ENCODE measurements around the gene TNFSF9. TPM values are rescaled to one million over a fixed set of nuclear protein-coding genes. Genes with fewer than 3 reads are reported as not detected.

TNFSF9 gene
- total RNA-seq, 4 donors from 2014 or later, result 1.0 to 2.9 (median 1.7) TPM

DNA sequence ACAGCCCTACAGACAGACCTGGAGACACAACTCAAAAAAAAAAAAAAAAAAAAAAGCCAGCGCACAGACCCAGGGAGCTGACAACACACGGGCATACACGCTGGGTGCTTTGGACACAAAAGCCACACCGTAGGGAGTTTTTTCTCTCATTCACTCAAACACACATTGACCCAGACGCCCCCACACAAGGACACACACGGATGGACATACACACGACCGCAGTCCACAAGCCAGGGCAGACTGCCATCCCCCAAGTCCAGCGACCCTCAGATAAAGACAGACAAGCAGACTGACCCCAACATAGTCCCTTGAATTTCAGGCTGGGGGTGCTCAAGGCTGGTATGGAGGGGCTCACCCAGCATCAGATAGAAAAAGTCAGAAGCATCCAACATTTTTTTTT is 16.7 kb upstream of the TNFSF9 start:
- WGBS, result 76% methylated on average over 9 of the region's 9 CpGs
- H3K27ac ChIP-seq, result no peak overlapping the region
- no peaks in the 10 kb centered on the region for H3K9me3 ChIP-seq
- no peaks in the 10 kb centered on the region for H3K36me3 ChIP-seq
- DNase-seq (ENCODE audit: low spot score in 2 of 2), result no peak
- TF ChIP-seq EP300 (IDR thresholded peaks at IDR 0.05) (no peak), POLR2A (IDR thresholded peaks at IDR 0.05) (no peak), POLR2AphosphoS5 (IDR thresholded peaks at IDR 0.05) (no peak)
- TF ChIP-seq, protein P1, sequence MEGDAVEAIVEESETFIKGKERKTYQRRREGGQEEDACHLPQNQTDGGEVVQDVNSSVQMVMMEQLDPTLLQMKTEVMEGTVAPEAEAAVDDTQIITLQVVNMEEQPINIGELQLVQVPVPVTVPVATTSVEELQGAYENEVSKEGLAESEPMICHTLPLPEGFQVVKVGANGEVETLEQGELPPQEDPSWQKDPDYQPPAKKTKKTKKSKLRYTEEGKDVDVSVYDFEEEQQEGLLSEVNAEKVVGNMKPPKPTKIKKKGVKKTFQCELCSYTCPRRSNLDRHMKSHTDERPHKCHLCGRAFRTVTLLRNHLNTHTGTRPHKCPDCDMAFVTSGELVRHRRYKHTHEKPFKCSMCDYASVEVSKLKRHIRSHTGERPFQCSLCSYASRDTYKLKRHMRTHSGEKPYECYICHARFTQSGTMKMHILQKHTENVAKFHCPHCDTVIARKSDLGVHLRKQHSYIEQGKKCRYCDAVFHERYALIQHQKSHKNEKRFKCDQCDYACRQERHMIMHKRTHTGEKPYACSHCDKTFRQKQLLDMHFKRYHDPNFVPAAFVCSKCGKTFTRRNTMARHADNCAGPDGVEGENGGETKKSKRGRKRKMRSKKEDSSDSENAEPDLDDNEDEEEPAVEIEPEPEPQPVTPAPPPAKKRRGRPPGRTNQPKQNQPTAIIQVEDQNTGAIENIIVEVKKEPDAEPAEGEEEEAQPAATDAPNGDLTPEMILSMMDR (IDR thresholded peaks at IDR 0.05), result no peak
- no peaks in the 10 kb centered on the region for H3K27me3 ChIP-seq
- H3K4me3 ChIP-seq, result no peak overlapping the region
- H3K4me1 ChIP-seq, result peaks cover 27% of the 10 kb centered on the region

DNA sequence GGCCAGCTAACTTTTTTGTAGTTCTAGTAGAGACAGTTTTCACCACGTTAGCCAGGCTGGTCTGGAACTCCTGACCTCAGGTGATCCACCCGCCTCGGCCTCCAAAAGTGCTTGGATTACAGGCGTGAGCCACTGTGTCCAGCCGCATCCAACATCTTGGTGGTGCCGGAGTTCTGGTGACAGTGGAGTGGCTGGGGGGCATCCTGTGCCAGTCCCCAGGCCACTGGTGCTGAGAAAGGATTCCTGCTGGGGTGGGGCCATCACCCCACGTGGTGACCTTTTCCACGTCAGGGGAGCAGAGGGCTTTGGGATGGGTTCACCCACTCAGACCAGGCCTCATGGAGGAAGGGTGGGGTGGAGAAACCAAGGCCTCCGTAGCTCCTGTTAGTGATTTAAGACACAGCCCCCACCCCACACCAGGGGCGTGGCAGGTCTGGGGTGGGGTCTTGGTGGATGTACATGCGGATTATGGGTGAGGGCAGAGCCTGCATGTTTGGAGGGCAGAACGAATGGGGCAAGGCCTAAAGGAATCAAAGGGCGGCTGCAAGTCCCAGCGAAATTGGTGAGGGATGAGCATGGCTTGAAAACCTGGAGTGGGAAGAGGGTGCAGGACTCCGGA is 15.8 kb upstream of the TNFSF9 start:
- Histone ChIP-seq H3K4me1 (peaks cover 23% of the 10 kb centered on the region), H3K27ac (no peak overlapping the region), H3K4me3 (no peak overlapping the region), H3K27me3 (no peaks in the 10 kb centered on the region), H3K9me3 (no peaks in the 10 kb centered on the region), H3K36me3 (no peaks in the 10 kb centered on the region)
- WGBS, result 77% methylated on average over 14 of the region's 15 CpGs
- TF ChIP-seq POLR2A (IDR thresholded peaks at IDR 0.05) (no peak), POLR2AphosphoS5 (IDR thresholded peaks at IDR 0.05) (no peak), EP300 (IDR thresholded peaks at IDR 0.05) (no peak)
- TF ChIP-seq, protein P1 (IDR thresholded peaks at IDR 0.05), result no peak
- no peak for DNase-seq (ENCODE audit: low spot score in 2 of 2)

DNA sequence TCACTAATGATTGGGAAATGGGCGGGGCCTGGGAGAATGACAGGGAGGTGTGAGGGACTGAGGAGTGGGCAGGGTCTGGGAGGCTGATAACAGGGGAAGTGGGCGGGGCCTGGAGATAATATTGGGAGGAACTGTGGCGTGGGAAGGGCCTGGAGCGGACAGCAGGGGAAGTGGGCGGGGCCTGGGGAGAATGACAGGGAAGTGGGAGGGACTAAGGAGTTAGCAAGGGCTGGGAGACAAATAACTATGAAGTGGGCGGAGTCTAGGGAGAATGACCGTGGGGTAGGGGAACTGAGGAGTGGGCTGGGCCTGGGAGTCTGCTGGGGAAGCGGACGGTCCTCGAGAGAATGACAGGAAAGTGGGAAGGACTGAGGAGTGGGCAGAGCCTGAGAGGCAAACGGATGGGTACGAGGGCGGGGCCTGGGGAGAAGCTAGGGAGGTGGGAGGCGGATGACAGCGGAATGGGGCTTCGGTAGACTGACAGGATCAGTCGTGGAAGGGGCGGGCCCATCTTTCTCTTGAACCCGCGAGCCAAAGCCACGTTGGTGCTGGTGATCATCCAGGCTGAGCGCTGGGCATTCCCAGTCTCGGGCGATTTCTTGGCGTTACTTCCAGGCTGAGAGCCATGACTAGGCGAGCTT is 14.7 kb upstream of the TNFSF9 start:
- peak overlapping the region; percentile 63 for H3K4me3 ChIP-seq
- TF ChIP-seq POLR2AphosphoS5 (IDR thresholded peaks at IDR 0.05) (no peak), POLR2A (IDR thresholded peaks at IDR 0.05) (no peak)
- no peaks in the 10 kb centered on the region for H3K9me3 ChIP-seq
- H3K27ac ChIP-seq, result peak overlapping the region; percentile 45
- H3K4me1 ChIP-seq, result peaks cover 23% of the 10 kb centered on the region
- under 1% methylated on average over 25 of the region's 26 CpGs for WGBS
- peak; percentile 96 for DNase-seq (ENCODE audit: low spot score in 2 of 2)
- H3K36me3 ChIP-seq, result no peaks in the 10 kb centered on the region
- H3K27me3 ChIP-seq, result no peaks in the 10 kb centered on the region

DNA sequence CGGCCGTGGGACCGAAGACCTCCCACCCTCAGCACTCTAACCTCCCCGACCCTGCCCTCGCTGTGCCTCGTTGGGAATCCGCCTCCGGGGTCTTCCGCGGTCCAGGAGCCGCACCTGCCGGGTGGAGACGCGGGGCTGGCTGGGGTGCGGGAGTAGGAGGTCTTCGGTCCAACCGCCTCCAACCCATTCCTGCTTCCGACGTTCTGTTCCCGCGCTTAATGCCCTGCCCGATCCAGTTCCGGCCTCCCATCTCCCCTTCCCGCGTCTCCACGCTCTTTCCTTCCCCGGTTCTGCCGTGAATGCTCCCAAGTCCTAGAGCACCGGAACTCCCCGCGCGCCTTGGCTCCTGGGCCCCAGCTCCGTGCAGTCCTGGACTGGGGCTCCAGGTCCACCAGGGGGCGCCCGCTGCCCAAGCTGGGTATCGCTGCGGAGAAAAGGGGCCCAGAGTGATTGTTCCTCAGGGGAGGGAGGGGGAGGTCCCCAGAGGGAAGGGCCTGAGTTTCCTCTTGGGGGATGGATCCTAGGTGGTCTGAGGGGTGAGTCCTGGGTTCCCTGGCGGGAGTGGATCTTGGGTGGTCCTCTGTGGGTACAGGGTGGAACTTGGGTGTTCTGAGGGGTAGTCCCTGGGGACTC is 14.1 kb upstream of the TNFSF9 start:
- peak; percentile 93 to 94 for DNase-seq (ENCODE audit: low spot score in 2 of 2)
- peak overlapping the region; percentile 45 for H3K27ac ChIP-seq

DNA sequence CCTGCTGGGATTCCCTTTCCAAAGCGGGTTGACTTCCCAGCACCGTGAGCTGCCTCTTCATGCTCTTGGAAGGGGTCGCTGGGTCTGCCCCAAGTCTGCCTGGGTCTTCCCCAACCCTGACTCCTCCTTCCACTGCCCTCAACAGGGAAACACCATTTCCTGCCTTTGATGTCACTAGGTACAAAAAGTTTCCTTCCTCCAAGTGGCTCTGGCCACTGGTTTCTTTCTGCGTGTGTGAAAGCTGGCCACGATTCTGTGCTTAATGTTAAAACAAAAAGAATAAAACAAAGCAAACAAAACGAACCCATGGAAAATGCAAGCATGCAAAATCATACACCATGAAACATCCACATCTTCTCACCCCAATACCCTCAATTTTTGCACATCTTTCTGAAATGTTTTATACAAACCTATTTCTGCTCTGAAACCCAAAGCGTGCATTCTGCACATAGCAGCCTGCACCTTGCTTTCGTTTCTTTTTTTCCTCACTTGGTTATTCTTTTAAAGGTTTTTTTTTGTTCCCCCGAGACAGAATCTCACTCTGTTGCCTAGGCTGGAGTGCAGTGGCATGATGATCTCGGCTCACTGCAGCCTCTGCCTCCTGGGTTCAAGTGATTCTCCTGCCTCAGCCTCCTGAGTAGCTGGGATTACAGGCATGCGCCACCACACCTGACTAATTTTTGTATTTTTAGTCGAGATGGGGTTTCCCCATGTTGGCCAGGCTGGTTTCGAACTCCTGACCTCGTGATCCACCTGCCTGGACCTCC is 12.5 kb upstream of the TNFSF9 start:
- 41% methylated on average over 14 of the region's 14 CpGs for WGBS
- H3K27ac ChIP-seq, result no peak overlapping the region
- H3K36me3 ChIP-seq, result no peaks in the 10 kb centered on the region
- H3K4me1 ChIP-seq, result peaks cover 23% of the 10 kb centered on the region
- no peaks in the 10 kb centered on the region for H3K9me3 ChIP-seq
- no peak overlapping the region for H3K4me3 ChIP-seq
- no peaks in the 10 kb centered on the region for H3K27me3 ChIP-seq
- no peak for DNase-seq (ENCODE audit: low spot score in 2 of 2)
- no peak for TF ChIP-seq POLR2AphosphoS5 (IDR thresholded peaks at IDR 0.05)

More for the DNA sequence above, 14.1 kb upstream of the TNFSF9 start:
- Histone ChIP-seq H3K4me3 (peak overlapping the region; percentile 63), H3K36me3 (no peaks in the 10 kb centered on the region), H3K27me3 (no peaks in the 10 kb centered on the region), H3K4me1 (peaks cover 23% of the 10 kb centered on the region), H3K9me3 (no peaks in the 10 kb centered on the region)
- WGBS, result under 1% methylated on average over 38 of the region's 38 CpGs
- TF ChIP-seq, protein P1 (IDR thresholded peaks at IDR 0.05), result peak; percentile 94 to 96
- no peak for TF ChIP-seq POLR2AphosphoS5 (IDR thresholded peaks at IDR 0.05)

DNA sequence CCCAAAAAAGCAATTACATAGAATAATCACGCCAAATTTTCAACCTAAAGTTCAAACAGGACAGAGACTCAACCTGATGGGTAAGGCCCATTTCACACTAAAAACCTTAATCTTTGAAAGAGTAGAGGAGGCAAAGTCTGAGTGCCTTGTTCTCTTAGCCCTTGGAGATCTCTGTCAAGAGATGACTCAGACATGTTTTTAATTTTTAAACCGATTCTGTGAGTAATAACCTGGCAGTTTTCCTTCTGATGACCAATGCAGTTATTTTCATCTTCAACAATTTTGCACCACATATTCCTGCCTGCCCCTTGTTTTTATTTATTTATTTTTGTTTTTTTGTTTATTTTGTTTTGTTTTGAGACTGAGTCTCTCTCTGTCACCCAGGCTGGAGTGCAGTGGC is 11.5 kb upstream of the TNFSF9 start:
- Histone ChIP-seq H3K4me1 (peaks cover 23% of the 10 kb centered on the region), H3K27ac (no peak overlapping the region), H3K36me3 (no peaks in the 10 kb centered on the region), H3K27me3 (no peaks in the 10 kb centered on the region), H3K4me3 (no peak overlapping the region), H3K9me3 (no peaks in the 10 kb centered on the region)
- no peak for DNase-seq (ENCODE audit: low spot score in 2 of 2)
- WGBS, result 40% methylated on average over 2 of the region's 2 CpGs
- TF ChIP-seq EP300 (IDR thresholded peaks at IDR 0.05) (no peak), POLR2AphosphoS5 (IDR thresholded peaks at IDR 0.05) (no peak), POLR2A (IDR thresholded peaks at IDR 0.05) (no peak)
- TF ChIP-seq, protein P1 (IDR thresholded peaks at IDR 0.05), result no peak
